BE2C (cell line): ENCODE data around the gene SDSL.

Experiments used
- DNase-seq: peaks from one replicate; pipeline ENCODE4 v3.0.0-alpha.2; 2020
- H3K27me3 ChIP-seq: fragments of 250-450 bp; sonication (Bioruptor Pico); 2 replicates; pipeline ENCODE4 v1.5.1; 2020; ENCODE audit warnings: mild to moderate bottlenecking
- H3K36me3 ChIP-seq: fragments of 250-450 bp; sonication (Bioruptor Pico); 2 replicates; pipeline ENCODE4 v1.5.1; 2020; ENCODE audit warnings: mild to moderate bottlenecking
- H3K4me1 ChIP-seq: fragments of 250-450 bp; sonication (Bioruptor Pico); 2 replicates; pipeline ENCODE4 v1.5.1; 2020
- H3K4me3 ChIP-seq: 2 replicates; pipeline ENCODE4 v1.5.1; 2011; ENCODE audit warnings: low read depth, low read length
- H3K9me3 ChIP-seq: fragments of 250-450 bp; sonication (Bioruptor Pico); 2 replicates; pipeline ENCODE4 v1.5.1; 2020
- CTCF ChIP-seq: IDR thresholded peaks from 2 replicates; pipeline ENCODE4 v1.5.1; 2012; ENCODE audit warnings: mild to moderate bottlenecking, low read depth, low read length

Gene SDSL

GRCh38 chr12:113393749-113394148 lies 28.4 kb upstream of the SDSL start:
- DNase-seq = no peak
- H3K27me3 ChIP-seq = peaks cover 14% of the 10 kb centered on the region
- no peak overlapping the region for H3K4me3 ChIP-seq
- TF ChIP-seq CTCF = no peak
- no peaks in the 10 kb centered on the region for H3K36me3 ChIP-seq
- H3K4me1 ChIP-seq = no peaks in the 10 kb centered on the region
- no peaks in the 10 kb centered on the region for H3K9me3 ChIP-seq

GRCh38 chr12:113395119-113395518 lies 27.1 kb upstream of the SDSL start:
- no peaks in the 10 kb centered on the region for H3K36me3 ChIP-seq
- no peaks in the 10 kb centered on the region for H3K4me1 ChIP-seq
- no peak for DNase-seq
- no peak overlapping the region for H3K4me3 ChIP-seq
- no peak for TF ChIP-seq CTCF
- H3K9me3 ChIP-seq = no peaks in the 10 kb centered on the region
- peaks cover 19% of the 10 kb centered on the region for H3K27me3 ChIP-seq

GRCh38 chr12:113396200-113396599 lies 26.0 kb upstream of the SDSL start:
- Histone ChIP-seq H3K9me3 (no peaks in the 10 kb centered on the region), H3K27me3 (peaks cover 19% of the 10 kb centered on the region), H3K36me3 (no peaks in the 10 kb centered on the region), H3K4me3 (no peak overlapping the region), H3K4me1 (no peaks in the 10 kb centered on the region)
- no peak for TF ChIP-seq CTCF
- DNase-seq = no peak

GRCh38 chr12:113396828-113397496 lies 25.2 kb upstream of the SDSL start:
- Histone ChIP-seq H3K27me3 (peaks cover 19% of the 10 kb centered on the region), H3K36me3 (no peaks in the 10 kb centered on the region), H3K4me3 (no peak overlapping the region), H3K4me1 (no peaks in the 10 kb centered on the region), H3K9me3 (no peaks in the 10 kb centered on the region)
- DNase-seq = no peak
- no peak for TF ChIP-seq CTCF

GRCh38 chr12:113397497-113398197 lies 24.5 kb upstream of the SDSL start:
- no peak for DNase-seq
- H3K36me3 ChIP-seq = no peaks in the 10 kb centered on the region
- TF ChIP-seq CTCF = no peak
- H3K4me1 ChIP-seq = no peaks in the 10 kb centered on the region
- H3K9me3 ChIP-seq = no peaks in the 10 kb centered on the region
- H3K27me3 ChIP-seq = peaks cover 19% of the 10 kb centered on the region
- no peak overlapping the region for H3K4me3 ChIP-seq
